GM19238 (cell line): ENCODE results near the gene COG8.
"Not testable (repeated sequence)": the region's sequence is repeated elsewhere in the genome, so short reads cannot be mapped to it uniquely, and the experiment has no call there.

Experiments
- DNase-seq: peaks from one replicate; pipeline ENCODE4 v3.0.0; 2011; ENCODE audit warnings: low spot score; ENCODE audit not compliant: insufficient read length

Gene COG8, protein sequence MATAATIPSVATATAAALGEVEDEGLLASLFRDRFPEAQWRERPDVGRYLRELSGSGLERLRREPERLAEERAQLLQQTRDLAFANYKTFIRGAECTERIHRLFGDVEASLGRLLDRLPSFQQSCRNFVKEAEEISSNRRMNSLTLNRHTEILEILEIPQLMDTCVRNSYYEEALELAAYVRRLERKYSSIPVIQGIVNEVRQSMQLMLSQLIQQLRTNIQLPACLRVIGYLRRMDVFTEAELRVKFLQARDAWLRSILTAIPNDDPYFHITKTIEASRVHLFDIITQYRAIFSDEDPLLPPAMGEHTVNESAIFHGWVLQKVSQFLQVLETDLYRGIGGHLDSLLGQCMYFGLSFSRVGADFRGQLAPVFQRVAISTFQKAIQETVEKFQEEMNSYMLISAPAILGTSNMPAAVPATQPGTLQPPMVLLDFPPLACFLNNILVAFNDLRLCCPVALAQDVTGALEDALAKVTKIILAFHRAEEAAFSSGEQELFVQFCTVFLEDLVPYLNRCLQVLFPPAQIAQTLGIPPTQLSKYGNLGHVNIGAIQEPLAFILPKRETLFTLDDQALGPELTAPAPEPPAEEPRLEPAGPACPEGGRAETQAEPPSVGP

GRCh38 chr16:69339289-69340094 is at the start of gene COG8, which contains the start of gene NIP7:
Gene COG8 (minus strand): TSS chr16:69339564. CDS start chr16:69339552, 12 bp downstream.
Gene NIP7 (plus strand): TSS chr16:69339772. CDS start chr16:69339830, 58 bp downstream.
- DNase-seq, result peak; percentile 89

- no peak for DNase-seq
Measured at GRCh38 chr16:69386596-69386995, 47.2 kb upstream of the COG8 start.

- no peak for DNase-seq
Measured at GRCh38 chr16:69384974-69385373, 45.6 kb upstream of the COG8 start.

DNA sequence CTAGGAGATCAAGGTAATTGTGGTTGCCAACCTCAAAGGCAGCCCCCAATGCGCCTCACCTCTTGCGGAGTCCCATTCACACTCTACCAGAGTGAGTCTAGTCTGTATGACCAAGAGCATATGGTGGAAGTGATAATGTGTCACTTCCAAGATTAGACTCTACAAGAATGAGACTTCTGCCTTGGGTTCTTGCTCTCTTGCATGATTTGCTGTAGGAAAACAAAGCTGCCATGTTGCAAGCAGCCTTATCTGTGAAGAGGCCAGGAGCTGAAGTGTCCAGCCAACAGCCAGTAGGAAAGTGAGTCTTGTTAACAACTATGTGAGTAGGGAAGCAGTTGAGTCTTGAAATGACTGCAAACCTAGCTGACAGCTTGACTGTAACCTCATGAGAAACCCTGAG is 43.1 kb upstream of the COG8 start:
- no peak for DNase-seq

DNA sequence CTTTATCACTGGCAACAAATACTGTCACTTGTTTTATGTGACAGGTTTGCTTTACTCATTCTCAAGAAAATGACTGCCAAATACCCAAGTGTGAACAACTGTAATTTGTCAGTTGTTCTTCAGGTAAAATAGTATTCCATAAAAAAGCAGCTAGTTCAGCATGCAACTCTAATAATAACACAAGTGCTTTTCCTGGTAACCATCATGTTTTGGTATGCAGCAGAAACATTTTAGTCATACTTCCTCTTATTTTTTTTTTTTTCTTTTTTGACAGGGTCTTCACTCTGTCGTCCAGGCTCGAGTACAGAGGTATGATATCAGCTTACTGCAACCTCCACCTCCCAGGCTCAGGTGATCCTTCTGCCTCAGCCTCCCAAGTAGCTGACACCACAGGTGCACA is 41.9 kb upstream of the COG8 start:
- no peak for DNase-seq

DNA sequence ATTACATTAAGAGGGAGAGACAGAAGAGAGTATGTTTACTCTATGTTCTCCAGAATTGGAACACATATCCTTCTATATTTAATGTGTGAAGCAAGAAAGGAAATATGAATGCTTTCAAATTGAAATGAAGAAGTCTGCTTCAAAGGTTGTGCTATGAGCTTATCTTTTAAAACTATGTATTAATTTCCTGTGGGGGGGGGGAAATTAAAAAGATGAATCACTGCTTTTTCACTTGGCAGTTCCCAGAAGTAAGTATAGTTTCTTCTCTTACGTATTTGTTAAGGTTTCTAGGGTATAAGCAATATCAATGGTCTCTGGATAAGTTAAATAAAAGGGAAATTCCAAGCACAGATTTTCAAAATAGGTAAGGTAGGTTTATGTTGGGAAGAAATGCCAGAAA is 39.4 kb upstream of the COG8 start:
- no peak for DNase-seq

GRCh38 chr16:69378036-69378435 is 38.7 kb upstream of the COG8 start:
- DNase-seq, result no peak

DNA sequence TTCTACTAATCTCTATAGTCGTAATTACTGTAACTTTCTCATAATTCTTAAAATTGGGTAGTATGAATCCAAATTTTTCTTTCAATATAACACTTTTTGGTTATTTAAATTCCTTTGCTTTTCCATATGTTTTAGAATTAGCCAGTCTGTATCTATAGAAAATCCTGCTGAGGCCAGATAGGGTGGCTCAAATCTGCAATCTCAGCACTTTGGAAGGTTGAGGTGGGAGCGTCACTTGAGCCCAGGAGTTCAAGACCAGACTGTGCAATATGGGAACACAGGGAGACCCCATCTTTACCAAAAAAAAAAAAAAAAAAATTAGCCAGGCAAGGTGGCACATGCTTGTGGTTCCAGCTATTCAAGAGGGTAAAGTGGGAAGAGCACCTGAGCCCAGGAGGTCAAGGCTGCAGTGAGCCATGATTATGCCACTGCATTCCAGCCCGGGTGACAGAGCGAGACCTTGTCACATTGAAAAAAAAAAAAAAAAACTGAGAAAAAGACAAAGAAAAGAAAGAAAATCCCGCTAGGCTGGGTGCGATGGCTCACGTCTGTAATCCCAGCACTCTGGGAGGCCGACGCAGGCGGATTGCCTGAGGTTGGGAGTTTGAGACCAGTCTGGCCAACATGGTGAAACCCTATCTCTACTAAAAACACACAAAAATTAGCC is 37.2 kb upstream of the COG8 start:
- no peak for DNase-seq

DNA sequence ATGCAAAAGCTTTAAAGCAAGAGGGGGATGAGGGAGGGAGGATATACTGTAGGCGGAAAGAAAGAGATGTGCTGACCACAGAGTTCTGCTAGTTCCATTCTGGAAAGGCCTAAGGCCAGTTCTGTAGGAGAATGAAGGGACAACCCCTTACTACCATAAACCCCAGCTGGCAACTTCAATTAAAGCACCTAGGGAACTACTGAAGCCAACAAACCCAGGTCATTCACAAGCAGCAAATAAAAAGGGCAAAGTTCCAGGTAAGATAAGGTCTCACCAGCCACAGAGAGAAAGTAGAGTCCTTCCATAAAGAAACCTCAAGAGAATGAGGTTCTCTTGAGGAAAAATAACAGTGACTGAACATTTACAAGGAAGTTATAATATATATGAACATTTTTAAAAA is 33.7 kb upstream of the COG8 start:
- DNase-seq, result no peak

DNA sequence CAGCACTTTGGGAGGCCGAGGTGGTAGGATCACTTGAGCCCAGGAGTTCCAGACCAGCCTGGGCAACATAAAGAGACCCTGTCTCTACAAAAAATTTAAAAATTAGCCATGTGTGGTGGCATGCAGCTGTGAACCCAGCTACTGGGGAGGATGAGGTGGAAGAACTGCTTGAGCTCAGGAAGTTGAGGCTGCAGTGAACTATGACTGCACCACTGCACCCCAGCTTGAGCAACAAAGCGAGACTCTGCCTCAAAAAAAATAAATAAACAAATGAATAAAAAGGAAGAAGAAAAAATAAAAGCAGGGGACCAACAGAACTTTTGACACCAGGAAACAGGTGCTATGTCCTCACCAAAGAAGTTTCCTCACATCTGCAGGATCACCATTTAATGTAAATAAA is 32.2 kb upstream of the COG8 start:
- no peak for DNase-seq

DNA sequence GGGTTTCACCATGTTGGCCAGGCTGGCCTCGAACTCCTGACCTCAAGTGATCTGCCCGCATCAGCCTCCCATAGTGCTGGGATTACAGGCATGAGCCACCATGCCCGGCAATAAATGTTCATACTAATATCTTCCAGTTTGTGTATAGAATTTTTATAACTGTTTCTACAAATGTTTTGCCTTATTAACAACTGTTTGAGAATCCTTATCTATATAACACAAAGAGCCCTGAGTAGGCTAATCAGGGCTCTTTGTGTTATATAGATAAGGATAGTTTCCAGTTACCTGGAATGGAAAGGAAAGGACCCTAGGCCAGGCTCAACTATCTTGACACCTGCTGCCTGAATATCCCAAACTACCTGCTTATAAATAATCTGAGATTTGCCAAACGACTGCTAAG is 29.5 kb upstream of the COG8 start:
- DNase-seq, result no peak

- no peak for DNase-seq
Measured at GRCh38 chr16:69367980-69368379, 28.6 kb upstream of the COG8 start.

DNA sequence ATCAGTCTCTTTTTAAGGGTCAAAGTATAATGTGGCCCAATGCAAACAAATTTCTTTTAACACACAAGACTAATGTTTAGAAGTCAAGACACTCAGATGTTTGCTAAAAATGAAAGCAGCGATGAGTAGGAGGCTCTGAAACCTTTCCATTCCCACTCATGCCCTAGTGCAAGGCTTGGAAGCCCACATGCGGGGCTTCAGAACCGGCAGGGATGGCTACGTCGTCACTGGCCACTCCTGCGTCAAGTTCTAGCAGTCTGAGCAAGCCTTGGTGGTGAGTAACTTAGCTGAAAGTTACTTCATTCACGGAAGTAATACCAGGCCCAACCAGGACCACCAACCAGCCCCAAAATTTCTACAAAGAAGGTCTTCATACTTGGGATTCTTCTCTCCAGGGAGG is 27.1 kb upstream of the COG8 start:
- no peak for DNase-seq

GRCh38 chr16:69365901-69366300 is 26.5 kb upstream of the COG8 start:
- no peak for DNase-seq

DNA sequence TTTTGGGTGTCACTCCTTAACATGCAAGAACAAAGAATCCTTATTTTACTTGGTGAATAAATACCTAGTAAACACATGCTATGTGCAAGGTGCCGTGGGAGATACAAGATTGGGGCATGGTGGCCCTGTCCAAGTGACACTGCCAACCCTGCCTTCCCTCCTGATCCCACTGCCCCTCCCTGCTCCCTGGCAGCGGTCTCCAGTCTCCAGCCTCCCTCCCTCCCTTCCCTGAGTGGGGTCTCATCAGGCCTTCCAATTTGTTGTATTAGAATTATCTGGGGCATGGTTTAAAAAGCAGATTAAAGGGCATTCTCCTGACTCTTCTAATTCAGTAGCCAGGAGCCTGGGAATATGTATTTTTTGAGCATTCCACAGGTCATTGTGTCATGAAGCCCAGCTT is 24.7 kb upstream of the COG8 start:
- DNase-seq, result no peak

DNA sequence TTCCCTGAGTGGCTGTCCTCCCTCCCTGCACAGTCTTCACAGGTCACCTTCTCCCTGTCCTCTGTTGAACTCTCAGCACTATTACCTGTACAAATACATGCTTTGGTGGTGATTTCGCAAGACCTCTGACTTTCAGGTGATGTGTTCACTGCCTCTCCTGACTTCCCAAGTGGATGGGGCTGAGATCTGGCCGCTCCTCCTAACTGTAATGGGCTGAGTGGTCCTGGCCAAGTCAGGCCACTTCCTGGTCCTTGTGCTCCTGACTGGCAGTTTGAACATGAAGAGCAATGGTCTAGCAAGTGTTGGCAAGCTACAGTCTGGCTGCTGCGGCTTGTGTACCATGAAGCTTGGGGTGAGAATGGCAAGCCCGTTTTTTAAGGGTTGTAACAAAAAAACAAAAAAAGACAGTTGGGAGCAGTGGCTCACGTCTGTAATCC is 23.9 kb upstream of the COG8 start:
- no peak for DNase-seq

DNA sequence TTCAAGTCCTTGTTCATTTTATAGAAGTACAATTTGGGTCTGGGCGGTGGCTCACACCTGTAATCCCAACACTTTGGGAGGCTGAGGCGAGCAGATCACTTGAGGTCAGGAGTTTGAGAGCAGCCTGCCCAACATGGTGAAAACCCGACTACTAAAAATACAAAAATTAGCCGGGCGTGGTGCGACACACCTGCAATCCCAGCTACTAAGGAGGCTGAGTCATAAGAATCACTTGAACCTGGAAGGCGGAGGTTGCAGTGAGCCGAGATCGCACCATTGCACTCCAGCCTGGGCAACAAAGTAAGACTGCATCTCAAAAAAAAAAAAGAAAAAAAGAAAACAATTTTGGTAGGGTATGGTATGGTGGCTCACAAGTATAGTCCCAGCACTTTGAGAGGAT is 20.7 kb upstream of the COG8 start:
- not testable (repeated sequence) for DNase-seq

- DNase-seq, result no peak
Measured at GRCh38 chr16:69351309-69352027, 12.1 kb upstream of the COG8 start, which contains the start of gene TMED6. Gene TMED6 (minus strand): TSS chr16:69351786. CDS start chr16:69351753, 33 bp downstream.

DNA sequence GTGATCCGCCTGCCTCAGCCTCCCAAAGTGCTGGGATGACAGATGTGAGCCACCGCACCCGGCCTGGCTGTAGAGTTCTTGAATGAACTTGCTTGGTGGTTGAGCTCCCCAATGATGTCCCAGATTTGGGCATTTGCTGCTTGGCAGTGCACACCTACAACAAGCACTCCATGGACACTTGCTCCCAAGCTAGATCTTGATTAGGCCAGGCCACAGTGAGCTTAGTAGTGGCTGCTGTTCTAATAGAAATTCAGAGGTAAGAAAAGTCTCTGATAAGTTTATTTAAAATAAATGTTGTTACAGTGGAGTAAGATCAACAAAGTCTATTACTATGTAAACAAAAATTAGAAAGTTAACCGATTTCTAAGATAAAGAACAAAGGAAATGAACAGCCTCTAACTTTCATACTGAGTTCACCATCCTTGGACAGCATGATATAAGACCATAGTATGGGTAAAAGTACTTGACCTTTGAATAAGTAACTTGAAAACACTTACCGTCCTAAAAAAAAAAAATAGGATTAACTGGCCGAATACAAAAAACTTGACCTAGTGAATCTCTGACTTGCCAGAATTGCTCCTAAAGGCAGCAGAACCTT is 11.3 kb upstream of the COG8 start:
- no peak for DNase-seq

GRCh38 chr16:69349536-69349935 is 10.2 kb upstream of the COG8 start:
- no peak for DNase-seq
